SK-N-SH treated with all-trans-retinoic acid at 6 μM for 48 hours (cell line): ENCODE measurements around the gene AFG1L.

ENCODE experiments used
- ATAC-seq: fragments of 200-7000 bp; cut with Tn5 transposase; 3 replicates; pipeline ENCODE4 v1.9.1; 2020; ENCODE audit warnings: mild to moderate bottlenecking, moderate library complexity
- ARNTL ChIP-seq: fragments of 450-650 bp; formaldehyde crosslinking; IDR thresholded peaks from 2 replicates; pipeline ENCODE4 v1.5.0; 2020; ENCODE audit warnings: low read depth, mild to moderate bottlenecking, moderate library complexity, borderline replicate concordance
- CSDC2 ChIP-seq: fragments of 250-450 bp; sonication (Bioruptor Pico); IDR thresholded peaks from 2 replicates; pipeline ENCODE4 v1.5.0; 2020; ENCODE audit warnings: mild to moderate bottlenecking, moderate library complexity
- ESRRG ChIP-seq: fragments of 250-450 bp; sonication (Bioruptor Pico); IDR thresholded peaks from 2 replicates; pipeline ENCODE4 v1.6.1; 2021; ENCODE audit warnings: mild to moderate bottlenecking
- GLIS3 ChIP-seq: fragments of 250-450 bp; sonication (Bioruptor Pico); IDR thresholded peaks from 2 replicates; pipeline ENCODE4 v1.5.0; 2020; ENCODE audit warnings: mild to moderate bottlenecking, moderate library complexity
- ISL1 ChIP-seq: fragments of 250-450 bp; sonication (Bioruptor Pico); IDR thresholded peaks from 2 replicates; pipeline ENCODE4 v2.1.2; 2022; ENCODE audit warnings: mild to moderate bottlenecking, moderate library complexity
- OSR1 ChIP-seq: fragments of 250-450 bp; sonication (Bioruptor Pico); IDR thresholded peaks from 2 replicates; pipeline ENCODE4 v1.8.0; 2022; ENCODE audit warnings: moderate library complexity, mild to moderate bottlenecking, inconsistent platforms
- PPARA ChIP-seq: fragments of 250-450 bp; sonication (Bioruptor Pico); IDR thresholded peaks from 2 replicates; pipeline ENCODE4 v1.5.0; 2020; ENCODE audit warnings: mild to moderate bottlenecking, borderline replicate concordance
- SNAI2 ChIP-seq: fragments of 250-450 bp; sonication (Bioruptor Pico); IDR thresholded peaks from 2 replicates; pipeline ENCODE4 v1.5.0; 2020; ENCODE audit warnings: mild to moderate bottlenecking, moderate library complexity
- TCF4 ChIP-seq: fragments of 250-450 bp; sonication (Bioruptor Pico); IDR thresholded peaks from 2 replicates; pipeline ENCODE4 v1.8.0; 2021; ENCODE audit warnings: mild to moderate bottlenecking, moderate library complexity, borderline replicate concordance
- ZC3H10 ChIP-seq: fragments of 250-450 bp; sonication (Bioruptor Pico); IDR thresholded peaks from 2 replicates; pipeline ENCODE4 v1.5.1; 2021; ENCODE audit warnings: mild to moderate bottlenecking, moderate library complexity
- ZFP3 ChIP-seq: fragments of 250-450 bp; sonication (Bioruptor Pico); IDR thresholded peaks from 2 replicates; pipeline ENCODE4 v1.5.0; 2020; ENCODE audit warnings: mild to moderate bottlenecking, moderate library complexity
- ZNF565 ChIP-seq: fragments of 450-650 bp; formaldehyde crosslinking; conservative IDR thresholded peaks from 2 replicates; pipeline ENCODE4 v1.5.0; 2020; ENCODE audit warnings: low read depth, mild to moderate bottlenecking, moderate library complexity
- ZNF70 ChIP-seq: fragments of 450-650 bp; formaldehyde crosslinking; IDR thresholded peaks from 2 replicates; pipeline ENCODE4 v1.5.0; 2020; ENCODE audit warnings: mild to moderate bottlenecking, moderate library complexity
- TF ChIP-seq, protein P1 (sequence below): fragments of 250-450 bp; sonication (Bioruptor Pico); IDR thresholded peaks from 2 replicates; pipeline ENCODE4 v1.5.1; 2020; ENCODE audit warnings: low read depth, mild to moderate bottlenecking, moderate library complexity
- TF ChIP-seq, protein P2 (sequence below): fragments of 250-450 bp; sonication (Bioruptor Pico); IDR thresholded peaks from 2 replicates; pipeline ENCODE4 v1.5.0; 2020; ENCODE audit warnings: mild to moderate bottlenecking, moderate library complexity
- TF ChIP-seq, protein P3 (sequence below): fragments of 250-450 bp; sonication (Bioruptor Pico); IDR thresholded peaks from 2 replicates; pipeline ENCODE4 v1.5.1; 2021; ENCODE audit warnings: mild to moderate bottlenecking, moderate library complexity
- TF ChIP-seq, protein P4 (sequence below): fragments of 250-450 bp; sonication (Bioruptor Pico); IDR thresholded peaks from 2 replicates; pipeline ENCODE4 v1.8.0; 2020; ENCODE audit warnings: mild to moderate bottlenecking, moderate library complexity, borderline replicate concordance

Gene AFG1L

DNA sequence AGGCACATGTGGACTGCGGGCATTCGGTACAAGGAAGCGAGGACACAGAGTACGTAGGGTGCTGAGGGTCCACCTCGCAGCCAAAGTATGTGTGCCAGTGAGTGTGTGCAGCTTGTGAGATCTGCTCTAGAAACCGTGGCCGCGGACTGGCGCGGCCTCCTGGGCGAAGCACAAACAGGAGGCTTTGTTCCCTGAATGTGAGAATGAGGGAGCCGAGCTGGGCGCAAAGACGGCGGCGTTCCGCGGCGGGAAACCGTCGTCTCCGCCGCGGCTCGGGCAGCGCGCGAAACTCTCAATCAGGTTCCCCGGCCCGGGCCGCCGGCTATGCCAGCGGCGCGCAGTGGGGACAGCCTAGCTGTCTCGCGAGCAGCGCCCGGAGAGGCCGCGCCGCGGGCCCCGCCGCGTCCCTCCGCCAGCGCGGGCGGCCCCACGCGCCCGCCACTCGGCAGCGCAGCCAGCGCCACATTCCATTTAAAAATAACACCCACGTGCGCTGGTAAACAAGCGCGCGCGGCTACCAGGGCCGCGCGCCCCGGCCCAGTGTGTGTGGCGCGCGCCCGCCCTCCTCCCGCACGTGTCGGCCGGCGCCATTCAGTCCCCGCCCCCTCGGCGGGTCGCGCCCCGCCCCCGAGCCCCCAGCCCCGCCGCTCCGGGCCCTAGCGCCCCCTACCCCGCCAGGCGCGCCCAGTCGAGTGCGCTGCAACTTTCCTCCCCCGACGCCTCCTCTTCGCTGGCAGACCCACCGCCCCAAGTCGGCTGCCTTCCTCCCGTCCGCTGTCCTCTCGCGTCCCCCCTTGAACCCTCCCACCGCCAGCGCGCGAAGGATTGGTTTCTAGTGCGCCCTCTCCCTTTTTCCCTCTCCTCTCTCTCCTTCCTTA, 262.9 kb downstream of the AFG1L start:
- no peak for ATAC-seq
- TF ChIP-seq CSDC2 (CRISPR knock-in tag): 0 out of 2 replicates have a peak, but pooled peaks have one; percentile 65
- TF ChIP-seq TCF4 (CRISPR knock-in tag): no peak
- TF ChIP-seq ARNTL (CRISPR knock-in tag): 0 out of 2 replicates have a peak, but pooled peaks have one; percentile 8

DNA sequence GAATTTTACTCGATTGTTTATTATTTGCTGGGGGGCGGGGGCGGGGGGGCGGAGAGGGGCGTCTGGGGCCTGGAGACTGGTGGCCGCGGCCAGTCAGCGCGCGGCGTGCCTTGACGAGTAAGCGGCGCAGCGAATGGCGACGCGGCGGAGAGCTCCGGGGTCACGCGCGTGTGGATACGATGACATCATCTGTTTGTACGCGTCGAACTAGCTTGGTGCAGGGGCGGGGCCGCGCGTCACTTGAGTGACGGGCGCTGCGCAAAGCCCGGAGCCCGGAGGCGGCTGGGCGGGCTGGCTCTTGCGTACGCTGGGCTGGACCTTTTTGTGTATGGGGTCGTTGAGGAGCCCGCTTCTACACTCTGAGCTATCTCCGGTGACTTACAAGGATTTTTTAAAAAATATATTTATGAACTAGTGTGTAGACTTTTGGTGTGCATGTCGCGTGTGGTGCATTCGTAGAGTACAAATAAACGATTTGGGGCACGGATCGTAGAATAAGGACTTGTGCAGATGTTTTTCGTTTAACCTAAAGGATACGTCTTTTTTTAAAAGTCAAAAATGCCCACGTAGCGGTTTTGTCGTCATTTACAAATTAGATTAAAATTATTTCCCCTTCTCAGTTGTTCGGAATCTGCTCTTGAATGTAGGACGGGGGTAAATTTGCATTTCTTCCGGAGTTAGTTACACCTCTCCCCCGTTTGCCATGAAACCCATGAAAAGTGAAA, 263.7 kb downstream of the AFG1L start:
- TF ChIP-seq ZNF565 (CRISPR knock-in tag) (peak; percentile 92; the same call in 1 of the 2 replicates), ZFP3 (CRISPR knock-in tag) (peak; percentile 98), OSR1 (CRISPR knock-in tag) (no peak), ISL1 (no peak), ZC3H10 (CRISPR knock-in tag) (no peak), CSDC2 (CRISPR knock-in tag) (0 out of 2 replicates have a peak, but pooled peaks have one; percentile 57), ZNF70 (peak; percentile 46; the same call in 1 of the 2 replicates), PPARA (no peak), SNAI2 (CRISPR knock-in tag) (0 out of 2 replicates have a peak, but pooled peaks have one; percentile 60), GLIS3 (CRISPR knock-in tag) (no peak), ESRRG (CRISPR knock-in tag) (no peak), ARNTL (CRISPR knock-in tag) (no peak), TCF4 (CRISPR knock-in tag) (no peak)
- TF ChIP-seq, protein P1, sequence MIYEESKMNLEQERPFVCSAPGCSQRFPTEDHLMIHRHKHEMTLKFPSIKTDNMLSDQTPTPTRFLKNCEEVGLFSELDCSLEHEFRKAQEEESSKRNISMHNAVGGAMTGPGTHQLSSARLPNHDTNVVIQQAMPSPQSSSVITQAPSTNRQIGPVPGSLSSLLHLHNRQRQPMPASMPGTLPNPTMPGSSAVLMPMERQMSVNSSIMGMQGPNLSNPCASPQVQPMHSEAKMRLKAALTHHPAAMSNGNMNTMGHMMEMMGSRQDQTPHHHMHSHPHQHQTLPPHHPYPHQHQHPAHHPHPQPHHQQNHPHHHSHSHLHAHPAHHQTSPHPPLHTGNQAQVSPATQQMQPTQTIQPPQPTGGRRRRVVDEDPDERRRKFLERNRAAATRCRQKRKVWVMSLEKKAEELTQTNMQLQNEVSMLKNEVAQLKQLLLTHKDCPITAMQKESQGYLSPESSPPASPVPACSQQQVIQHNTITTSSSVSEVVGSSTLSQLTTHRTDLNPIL (CRISPR knock-in tag): peak; percentile 67; the same call in 1 of the 2 replicates
- TF ChIP-seq, protein P2, sequence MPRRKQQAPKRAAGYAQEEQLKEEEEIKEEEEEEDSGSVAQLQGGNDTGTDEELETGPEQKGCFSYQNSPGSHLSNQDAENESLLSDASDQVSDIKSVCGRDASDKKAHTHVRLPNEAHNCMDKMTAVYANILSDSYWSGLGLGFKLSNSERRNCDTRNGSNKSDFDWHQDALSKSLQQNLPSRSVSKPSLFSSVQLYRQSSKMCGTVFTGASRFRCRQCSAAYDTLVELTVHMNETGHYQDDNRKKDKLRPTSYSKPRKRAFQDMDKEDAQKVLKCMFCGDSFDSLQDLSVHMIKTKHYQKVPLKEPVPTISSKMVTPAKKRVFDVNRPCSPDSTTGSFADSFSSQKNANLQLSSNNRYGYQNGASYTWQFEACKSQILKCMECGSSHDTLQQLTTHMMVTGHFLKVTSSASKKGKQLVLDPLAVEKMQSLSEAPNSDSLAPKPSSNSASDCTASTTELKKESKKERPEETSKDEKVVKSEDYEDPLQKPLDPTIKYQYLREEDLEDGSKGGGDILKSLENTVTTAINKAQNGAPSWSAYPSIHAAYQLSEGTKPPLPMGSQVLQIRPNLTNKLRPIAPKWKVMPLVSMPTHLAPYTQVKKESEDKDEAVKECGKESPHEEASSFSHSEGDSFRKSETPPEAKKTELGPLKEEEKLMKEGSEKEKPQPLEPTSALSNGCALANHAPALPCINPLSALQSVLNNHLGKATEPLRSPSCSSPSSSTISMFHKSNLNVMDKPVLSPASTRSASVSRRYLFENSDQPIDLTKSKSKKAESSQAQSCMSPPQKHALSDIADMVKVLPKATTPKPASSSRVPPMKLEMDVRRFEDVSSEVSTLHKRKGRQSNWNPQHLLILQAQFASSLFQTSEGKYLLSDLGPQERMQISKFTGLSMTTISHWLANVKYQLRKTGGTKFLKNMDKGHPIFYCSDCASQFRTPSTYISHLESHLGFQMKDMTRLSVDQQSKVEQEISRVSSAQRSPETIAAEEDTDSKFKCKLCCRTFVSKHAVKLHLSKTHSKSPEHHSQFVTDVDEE (CRISPR knock-in tag): peak; percentile 84
- TF ChIP-seq, protein P3, sequence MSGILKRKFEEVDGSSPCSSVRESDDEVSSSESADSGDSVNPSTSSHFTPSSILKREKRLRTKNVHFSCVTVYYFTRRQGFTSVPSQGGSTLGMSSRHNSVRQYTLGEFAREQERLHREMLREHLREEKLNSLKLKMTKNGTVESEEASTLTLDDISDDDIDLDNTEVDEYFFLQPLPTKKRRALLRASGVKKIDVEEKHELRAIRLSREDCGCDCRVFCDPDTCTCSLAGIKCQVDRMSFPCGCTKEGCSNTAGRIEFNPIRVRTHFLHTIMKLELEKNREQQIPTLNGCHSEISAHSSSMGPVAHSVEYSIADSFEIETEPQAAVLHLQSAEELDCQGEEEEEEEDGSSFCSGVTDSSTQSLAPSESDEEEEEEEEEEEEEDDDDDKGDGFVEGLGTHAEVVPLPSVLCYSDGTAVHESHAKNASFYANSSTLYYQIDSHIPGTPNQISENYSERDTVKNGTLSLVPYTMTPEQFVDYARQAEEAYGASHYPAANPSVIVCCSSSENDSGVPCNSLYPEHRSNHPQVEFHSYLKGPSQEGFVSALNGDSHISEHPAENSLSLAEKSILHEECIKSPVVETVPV (CRISPR knock-in tag): no peak
- ATAC-seq: peak; percentile 65

DNA sequence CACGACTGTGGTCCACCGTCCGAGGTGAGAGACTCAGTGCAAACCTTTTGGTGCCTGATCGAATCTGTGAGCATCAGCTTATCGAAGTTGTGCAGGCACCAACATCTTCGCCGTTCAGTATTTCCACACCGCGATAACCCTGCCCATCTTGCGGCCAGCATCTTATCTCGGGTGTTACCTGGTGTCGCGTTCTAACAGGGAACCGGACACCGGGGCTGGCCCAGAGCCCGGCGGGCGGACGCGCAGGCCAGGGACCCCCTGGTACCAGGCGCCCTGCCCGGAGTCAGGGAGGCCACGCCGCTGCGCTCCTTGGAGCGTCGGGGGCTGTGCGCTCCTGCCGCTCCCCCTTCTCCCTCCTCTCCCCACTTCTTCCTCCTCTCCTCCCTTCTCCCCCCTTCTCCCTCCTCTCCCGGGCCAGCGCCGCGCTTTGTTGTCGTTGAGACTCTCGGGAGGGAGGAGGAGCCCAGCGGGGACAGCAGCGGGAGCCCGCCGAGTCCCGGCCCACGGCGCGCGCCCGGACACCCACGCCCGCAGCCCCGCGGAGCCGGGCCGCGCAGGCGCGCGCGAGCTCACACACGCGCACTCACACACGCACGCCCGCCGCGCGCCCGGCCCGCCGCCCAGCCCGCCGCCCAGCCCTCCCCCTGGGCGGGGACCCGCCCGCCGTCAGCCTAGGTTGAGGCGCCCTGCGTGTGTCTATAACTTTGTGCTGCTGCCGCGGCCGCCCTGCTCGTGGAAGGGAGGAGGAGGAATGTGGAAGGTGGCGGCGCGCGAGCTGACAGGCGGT, 264.4 kb downstream of the AFG1L start:
- ATAC-seq: peak; percentile 49
- TF ChIP-seq ZNF565 (CRISPR knock-in tag): no peak
- TF ChIP-seq ARNTL (CRISPR knock-in tag): no peak
- peak; percentile 17; the same call in 1 of the 2 replicates for TF ChIP-seq ZFP3 (CRISPR knock-in tag)
- TF ChIP-seq CSDC2 (CRISPR knock-in tag): 0 out of 2 replicates have a peak, but pooled peaks have one; percentile 15
- TF ChIP-seq ISL1: no peak
- TF ChIP-seq, protein P4, sequence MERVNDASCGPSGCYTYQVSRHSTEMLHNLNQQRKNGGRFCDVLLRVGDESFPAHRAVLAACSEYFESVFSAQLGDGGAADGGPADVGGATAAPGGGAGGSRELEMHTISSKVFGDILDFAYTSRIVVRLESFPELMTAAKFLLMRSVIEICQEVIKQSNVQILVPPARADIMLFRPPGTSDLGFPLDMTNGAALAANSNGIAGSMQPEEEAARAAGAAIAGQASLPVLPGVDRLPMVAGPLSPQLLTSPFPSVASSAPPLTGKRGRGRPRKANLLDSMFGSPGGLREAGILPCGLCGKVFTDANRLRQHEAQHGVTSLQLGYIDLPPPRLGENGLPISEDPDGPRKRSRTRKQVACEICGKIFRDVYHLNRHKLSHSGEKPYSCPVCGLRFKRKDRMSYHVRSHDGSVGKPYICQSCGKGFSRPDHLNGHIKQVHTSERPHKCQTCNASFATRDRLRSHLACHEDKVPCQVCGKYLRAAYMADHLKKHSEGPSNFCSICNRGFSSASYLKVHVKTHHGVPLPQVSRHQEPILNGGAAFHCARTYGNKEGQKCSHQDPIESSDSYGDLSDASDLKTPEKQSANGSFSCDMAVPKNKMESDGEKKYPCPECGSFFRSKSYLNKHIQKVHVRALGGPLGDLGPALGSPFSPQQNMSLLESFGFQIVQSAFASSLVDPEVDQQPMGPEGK (CRISPR knock-in tag): no peak
- TF ChIP-seq, all 23 proteins: peak for 2
